Measurements from ENCODE around the gene FGF3. TPM values are rescaled to one million over a fixed set of nuclear protein-coding genes. Genes with fewer than 3 reads are reported as not detected.
A peak's percentile ranks its signal among the peaks of the same experiment; 100 is the strongest.

FGF3 gene
- total RNA-seq, 1 donor from 2014 or later: not detected

DNA sequence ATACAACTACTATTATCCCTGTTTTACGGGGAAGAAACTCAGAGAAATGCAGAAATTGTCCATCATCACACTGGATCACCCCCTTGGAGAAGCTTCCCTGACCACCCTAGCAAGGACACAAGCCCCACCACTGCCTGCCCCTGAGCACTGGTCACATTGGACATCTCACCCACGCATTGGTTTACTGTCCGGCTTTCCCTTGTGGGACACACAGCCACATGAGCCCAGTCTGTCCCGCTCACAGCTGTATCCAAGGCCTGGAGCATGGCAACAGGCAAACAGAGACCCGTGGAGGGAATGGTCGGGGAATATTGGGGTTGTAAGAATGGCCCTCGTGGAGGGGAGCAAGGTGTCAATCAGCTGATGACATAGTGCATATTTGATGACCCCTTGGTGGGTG is 42.7 kb upstream of the FGF3 start:
- Mint-ChIP-seq H3K9me3 (no peaks in the 10 kb centered on the region), H3K27me3 (ENCODE audit: low read depth) (peaks cover 81% of the 10 kb centered on the region), H3K36me3 (ENCODE audit: low read depth) (no peaks in the 10 kb centered on the region), H3K27ac (ENCODE audit: unreplicated experiment) (peak overlapping the region; percentile 57), H3K4me1 (peaks cover 19% of the 10 kb centered on the region), H3K4me3 (no peak overlapping the region)
- DNase-seq (ENCODE audit: low read depth, low spot score): no peak
- TF ChIP-seq, protein P1, sequence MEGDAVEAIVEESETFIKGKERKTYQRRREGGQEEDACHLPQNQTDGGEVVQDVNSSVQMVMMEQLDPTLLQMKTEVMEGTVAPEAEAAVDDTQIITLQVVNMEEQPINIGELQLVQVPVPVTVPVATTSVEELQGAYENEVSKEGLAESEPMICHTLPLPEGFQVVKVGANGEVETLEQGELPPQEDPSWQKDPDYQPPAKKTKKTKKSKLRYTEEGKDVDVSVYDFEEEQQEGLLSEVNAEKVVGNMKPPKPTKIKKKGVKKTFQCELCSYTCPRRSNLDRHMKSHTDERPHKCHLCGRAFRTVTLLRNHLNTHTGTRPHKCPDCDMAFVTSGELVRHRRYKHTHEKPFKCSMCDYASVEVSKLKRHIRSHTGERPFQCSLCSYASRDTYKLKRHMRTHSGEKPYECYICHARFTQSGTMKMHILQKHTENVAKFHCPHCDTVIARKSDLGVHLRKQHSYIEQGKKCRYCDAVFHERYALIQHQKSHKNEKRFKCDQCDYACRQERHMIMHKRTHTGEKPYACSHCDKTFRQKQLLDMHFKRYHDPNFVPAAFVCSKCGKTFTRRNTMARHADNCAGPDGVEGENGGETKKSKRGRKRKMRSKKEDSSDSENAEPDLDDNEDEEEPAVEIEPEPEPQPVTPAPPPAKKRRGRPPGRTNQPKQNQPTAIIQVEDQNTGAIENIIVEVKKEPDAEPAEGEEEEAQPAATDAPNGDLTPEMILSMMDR (conservative IDR thresholded peaks at IDR 0.05): no peak

DNA sequence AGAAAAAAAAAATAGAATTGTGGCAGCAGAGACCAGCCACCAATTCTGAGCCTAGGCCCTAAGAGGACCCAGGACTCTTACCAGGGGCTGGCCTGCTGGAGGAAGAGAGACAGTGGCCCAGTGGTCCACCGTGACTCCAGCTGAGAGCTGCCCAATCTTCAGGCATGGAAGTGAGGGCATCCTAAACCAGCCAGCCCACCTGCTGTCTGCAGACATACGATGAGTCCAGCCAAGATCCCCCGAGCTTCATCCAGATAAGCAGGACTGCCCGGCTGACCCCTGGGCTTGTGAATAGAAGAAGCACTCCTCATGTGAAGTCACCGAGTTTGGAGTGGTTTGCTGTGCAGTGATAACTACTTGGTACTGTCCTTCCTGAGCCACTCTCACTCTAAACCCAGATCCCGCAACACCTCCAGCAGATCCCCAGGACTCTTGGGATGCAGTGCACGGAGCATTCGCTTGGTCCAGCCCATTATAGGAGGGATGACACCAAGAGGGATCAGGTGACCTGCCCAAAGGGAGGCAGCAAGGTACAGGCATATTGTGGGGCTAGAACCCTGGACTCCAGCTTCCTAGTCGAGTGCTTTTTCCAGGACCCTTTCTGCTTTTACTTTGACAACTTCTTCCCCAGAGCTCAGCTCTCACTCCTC is 41.7 kb upstream of the FGF3 start:
- no peak for DNase-seq (ENCODE audit: low read depth, low spot score)
- H3K27ac Mint-ChIP-seq (ENCODE audit: unreplicated experiment): no peak overlapping the region
- H3K36me3 Mint-ChIP-seq (ENCODE audit: low read depth): no peaks in the 10 kb centered on the region
- no peaks in the 10 kb centered on the region for H3K9me3 Mint-ChIP-seq
- peaks cover 16% of the 10 kb centered on the region for H3K4me1 Mint-ChIP-seq
- no peak overlapping the region for H3K4me3 Mint-ChIP-seq
- H3K27me3 Mint-ChIP-seq (ENCODE audit: low read depth): peaks cover 77% of the 10 kb centered on the region
- TF ChIP-seq, protein P1 (conservative IDR thresholded peaks at IDR 0.05): no peak

DNA sequence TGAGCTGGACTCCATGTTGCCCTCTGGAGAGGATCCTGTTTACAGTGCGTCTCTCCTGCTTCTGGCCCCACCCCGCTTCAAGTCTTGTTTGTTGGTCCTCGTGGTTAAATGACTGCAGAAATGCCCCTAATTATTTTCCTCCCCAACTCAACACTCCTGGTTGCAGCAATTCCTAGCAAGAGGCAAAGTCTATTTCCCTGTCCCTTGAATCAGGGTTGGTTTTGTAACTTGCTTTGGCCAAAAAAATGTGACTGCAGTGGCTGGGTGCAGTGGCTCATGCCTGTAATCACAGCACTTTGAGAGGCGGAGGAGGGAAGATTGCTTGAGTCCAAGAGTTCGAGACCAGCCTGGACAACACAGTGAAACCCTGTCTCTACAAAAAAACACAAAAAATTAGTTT is 41.0 kb upstream of the FGF3 start:
- peaks cover 77% of the 10 kb centered on the region for H3K27me3 Mint-ChIP-seq (ENCODE audit: low read depth)
- H3K36me3 Mint-ChIP-seq (ENCODE audit: low read depth): no peaks in the 10 kb centered on the region

DNA sequence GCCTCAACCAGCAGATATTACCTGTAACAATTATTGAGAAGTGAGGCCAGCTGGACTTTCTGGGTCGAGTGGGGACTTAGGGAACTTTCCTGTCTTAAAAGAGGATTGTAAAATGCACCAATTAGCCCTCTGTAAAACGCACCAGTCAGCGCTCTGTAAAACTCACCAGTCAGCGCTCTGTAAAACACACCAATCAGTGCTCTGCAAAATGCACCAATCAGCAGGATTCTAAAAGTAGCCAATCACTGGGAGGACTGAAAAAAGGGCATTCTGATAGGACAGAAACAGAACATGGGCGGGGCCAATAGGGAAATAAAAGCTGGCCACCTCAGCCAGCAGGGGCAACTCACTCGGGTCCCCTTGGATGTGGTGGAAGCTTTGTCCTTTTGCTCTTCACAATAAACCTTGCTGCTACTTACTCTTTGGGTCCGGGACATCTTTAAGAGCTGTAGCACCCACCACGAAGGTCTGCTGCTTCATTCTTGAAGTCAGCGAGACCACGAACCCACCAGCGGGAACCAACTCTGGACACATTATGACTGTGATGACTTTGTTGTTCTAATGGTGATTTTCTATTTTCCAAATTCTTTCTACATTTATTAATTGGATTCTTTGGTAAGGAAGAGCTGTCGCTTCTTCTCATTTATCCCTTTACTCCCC is 40.2 kb upstream of the FGF3 start:
- no peaks in the 10 kb centered on the region for H3K36me3 Mint-ChIP-seq (ENCODE audit: low read depth)
- no peak overlapping the region for H3K27ac Mint-ChIP-seq (ENCODE audit: unreplicated experiment)
- peaks cover 14% of the 10 kb centered on the region for H3K4me1 Mint-ChIP-seq
- peaks cover 81% of the 10 kb centered on the region for H3K27me3 Mint-ChIP-seq (ENCODE audit: low read depth)
- DNase-seq (ENCODE audit: low read depth, low spot score): no peak
- TF ChIP-seq, protein P1 (conservative IDR thresholded peaks at IDR 0.05): no peak
- peaks cover 3% of the 10 kb centered on the region for H3K9me3 Mint-ChIP-seq
- no peak overlapping the region for H3K4me3 Mint-ChIP-seq

More for the DNA sequence above, 41.0 kb upstream of the FGF3 start:
- H3K4me1 Mint-ChIP-seq: peaks cover 16% of the 10 kb centered on the region
- TF ChIP-seq, protein P1 (conservative IDR thresholded peaks at IDR 0.05): no peak
- H3K9me3 Mint-ChIP-seq: no peaks in the 10 kb centered on the region
- DNase-seq (ENCODE audit: low read depth, low spot score): no peak
- H3K4me3 Mint-ChIP-seq: no peak overlapping the region
- H3K27ac Mint-ChIP-seq (ENCODE audit: unreplicated experiment): no peak overlapping the region

DNA sequence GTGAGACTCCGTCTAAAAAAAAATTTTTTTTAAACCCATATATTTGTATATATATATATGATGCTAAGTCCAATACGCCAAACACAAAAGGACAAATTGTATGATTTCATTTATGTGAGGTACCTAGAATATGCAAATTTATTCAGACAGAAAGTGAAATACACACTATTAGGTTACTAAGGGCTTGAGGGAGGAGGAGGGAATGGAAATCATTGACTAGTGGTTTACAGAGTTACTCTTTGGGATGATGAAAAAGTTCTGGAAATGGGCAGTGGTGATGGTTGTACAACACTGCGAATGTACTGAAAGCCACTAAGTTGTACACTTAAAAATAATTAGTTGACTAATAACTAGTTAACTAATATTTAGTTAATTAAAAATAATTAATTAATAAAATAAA is 36.2 kb upstream of the FGF3 start:
- H3K4me3 Mint-ChIP-seq: no peak overlapping the region
- H3K9me3 Mint-ChIP-seq: peaks cover 6% of the 10 kb centered on the region
- no peaks in the 10 kb centered on the region for H3K4me1 Mint-ChIP-seq
- no peaks in the 10 kb centered on the region for H3K36me3 Mint-ChIP-seq (ENCODE audit: low read depth)
- H3K27ac Mint-ChIP-seq (ENCODE audit: unreplicated experiment): no peak overlapping the region
- H3K27me3 Mint-ChIP-seq (ENCODE audit: low read depth): peaks cover 81% of the 10 kb centered on the region
- TF ChIP-seq, protein P1 (conservative IDR thresholded peaks at IDR 0.05): no peak
- no peak for DNase-seq (ENCODE audit: low read depth, low spot score)

All from neural crest cell (in vitro differentiated cells).